Measurements from ENCODE around the gene MPZL2. TPM values are rescaled to one million over a fixed set of nuclear protein-coding genes. Genes with fewer than 3 reads are reported as not detected.

MPZL2 gene
- total and polyA plus RNA-seq, 10 of the 15 experiments (the other 5 are each of a cell fraction or from before 2014, with no cell fraction given): 0.81 to 4.8 (median 3.1) TPM

DNA sequence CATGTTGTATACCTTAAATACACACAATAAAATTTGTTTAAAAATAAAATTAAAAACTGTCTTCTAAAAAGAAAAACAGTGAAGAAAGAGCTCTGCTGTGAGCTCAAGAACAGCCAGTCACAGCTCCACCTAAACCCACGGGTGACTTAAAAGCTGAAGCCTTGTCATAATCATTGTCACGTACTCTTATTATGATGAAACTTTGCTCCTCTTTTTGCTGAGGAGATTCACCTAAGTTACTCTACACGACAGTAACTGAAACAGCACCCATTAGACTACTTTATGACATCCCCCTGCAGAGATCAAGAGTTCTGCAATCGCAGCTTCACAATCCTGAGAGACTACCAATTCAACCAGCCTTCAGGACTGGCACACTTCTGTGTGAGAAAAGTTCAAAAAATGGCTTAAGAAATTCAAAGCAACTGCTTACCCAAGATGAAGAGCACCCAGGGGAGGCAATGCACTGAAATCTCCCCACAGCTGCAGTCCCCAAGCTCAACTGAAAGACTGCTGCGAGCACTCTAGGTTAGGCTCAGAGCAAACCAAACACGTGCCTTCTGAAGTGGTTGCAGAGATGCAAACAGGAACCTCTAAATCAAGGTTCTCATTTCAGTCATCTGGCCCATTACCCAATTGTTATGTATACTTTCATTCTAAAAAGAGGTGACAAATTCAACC, 39.4 kb downstream of the MPZL2 start, which contains the start of gene JAML (continued):
- TF ChIP-seq, protein P1, sequence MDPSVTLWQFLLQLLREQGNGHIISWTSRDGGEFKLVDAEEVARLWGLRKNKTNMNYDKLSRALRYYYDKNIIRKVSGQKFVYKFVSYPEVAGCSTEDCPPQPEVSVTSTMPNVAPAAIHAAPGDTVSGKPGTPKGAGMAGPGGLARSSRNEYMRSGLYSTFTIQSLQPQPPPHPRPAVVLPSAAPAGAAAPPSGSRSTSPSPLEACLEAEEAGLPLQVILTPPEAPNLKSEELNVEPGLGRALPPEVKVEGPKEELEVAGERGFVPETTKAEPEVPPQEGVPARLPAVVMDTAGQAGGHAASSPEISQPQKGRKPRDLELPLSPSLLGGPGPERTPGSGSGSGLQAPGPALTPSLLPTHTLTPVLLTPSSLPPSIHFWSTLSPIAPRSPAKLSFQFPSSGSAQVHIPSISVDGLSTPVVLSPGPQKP (IDR thresholded peaks at IDR 0.05; ENCODE audit: low read depth, low read length): no peak
- TF ChIP-seq ZNF207 (IDR thresholded peaks at IDR 0.05; ENCODE audit: borderline replicate concordance): no peak
- TF ChIP-seq, protein P2, sequence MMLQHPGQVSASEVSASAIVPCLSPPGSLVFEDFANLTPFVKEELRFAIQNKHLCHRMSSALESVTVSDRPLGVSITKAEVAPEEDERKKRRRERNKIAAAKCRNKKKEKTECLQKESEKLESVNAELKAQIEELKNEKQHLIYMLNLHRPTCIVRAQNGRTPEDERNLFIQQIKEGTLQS (IDR thresholded peaks at IDR 0.05; ENCODE audit: borderline replicate concordance, extremely low read depth, low read depth, low read length): no peak
- TF ChIP-seq, protein P3, sequence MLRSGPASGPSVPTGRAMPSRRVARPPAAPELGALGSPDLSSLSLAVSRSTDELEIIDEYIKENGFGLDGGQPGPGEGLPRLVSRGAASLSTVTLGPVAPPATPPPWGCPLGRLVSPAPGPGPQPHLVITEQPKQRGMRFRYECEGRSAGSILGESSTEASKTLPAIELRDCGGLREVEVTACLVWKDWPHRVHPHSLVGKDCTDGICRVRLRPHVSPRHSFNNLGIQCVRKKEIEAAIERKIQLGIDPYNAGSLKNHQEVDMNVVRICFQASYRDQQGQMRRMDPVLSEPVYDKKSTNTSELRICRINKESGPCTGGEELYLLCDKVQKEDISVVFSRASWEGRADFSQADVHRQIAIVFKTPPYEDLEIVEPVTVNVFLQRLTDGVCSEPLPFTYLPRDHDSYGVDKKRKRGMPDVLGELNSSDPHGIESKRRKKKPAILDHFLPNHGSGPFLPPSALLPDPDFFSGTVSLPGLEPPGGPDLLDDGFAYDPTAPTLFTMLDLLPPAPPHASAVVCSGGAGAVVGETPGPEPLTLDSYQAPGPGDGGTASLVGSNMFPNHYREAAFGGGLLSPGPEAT (IDR thresholded peaks at IDR 0.05; ENCODE audit: low read depth): 0 out of 2 replicates have a peak, but pooled peaks have one; percentile 29
- TF ChIP-seq TAF1 (IDR thresholded peaks at IDR 0.05; ENCODE audit: borderline replicate concordance, low read depth, low read length): no peak
- TF ChIP-seq ZNF622 (IDR thresholded peaks at IDR 0.05): no peak
- peak; percentile 44; the same call in 1 of the 2 replicates for TF ChIP-seq PML (IDR thresholded peaks at IDR 0.05; ENCODE audit: low read length)
- TF ChIP-seq TBL1XR1 (IDR thresholded peaks at IDR 0.05; ENCODE audit: low read depth, low read length): no peak
- TF ChIP-seq MTA3 (IDR thresholded peaks at IDR 0.05; ENCODE audit: borderline replicate concordance, low read length): no peak
- TF ChIP-seq NFIC (IDR thresholded peaks at IDR 0.05; ENCODE audit: low read depth, low read length): no peak; the same call in 1 of the 2 replicates
- TF ChIP-seq, protein P4, sequence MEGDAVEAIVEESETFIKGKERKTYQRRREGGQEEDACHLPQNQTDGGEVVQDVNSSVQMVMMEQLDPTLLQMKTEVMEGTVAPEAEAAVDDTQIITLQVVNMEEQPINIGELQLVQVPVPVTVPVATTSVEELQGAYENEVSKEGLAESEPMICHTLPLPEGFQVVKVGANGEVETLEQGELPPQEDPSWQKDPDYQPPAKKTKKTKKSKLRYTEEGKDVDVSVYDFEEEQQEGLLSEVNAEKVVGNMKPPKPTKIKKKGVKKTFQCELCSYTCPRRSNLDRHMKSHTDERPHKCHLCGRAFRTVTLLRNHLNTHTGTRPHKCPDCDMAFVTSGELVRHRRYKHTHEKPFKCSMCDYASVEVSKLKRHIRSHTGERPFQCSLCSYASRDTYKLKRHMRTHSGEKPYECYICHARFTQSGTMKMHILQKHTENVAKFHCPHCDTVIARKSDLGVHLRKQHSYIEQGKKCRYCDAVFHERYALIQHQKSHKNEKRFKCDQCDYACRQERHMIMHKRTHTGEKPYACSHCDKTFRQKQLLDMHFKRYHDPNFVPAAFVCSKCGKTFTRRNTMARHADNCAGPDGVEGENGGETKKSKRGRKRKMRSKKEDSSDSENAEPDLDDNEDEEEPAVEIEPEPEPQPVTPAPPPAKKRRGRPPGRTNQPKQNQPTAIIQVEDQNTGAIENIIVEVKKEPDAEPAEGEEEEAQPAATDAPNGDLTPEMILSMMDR (IDR thresholded peaks at IDR 0.05 in 2 of 3, conservative IDR thresholded peaks at IDR 0.05 in 1 of 3; ENCODE audit: control insufficient read depth in 2 of 3, extremely low read depth in 1 of 3, insufficient read depth in 1 of 3, low read depth in 3 of 3, low read length in 3 of 3): no peak
- TF ChIP-seq, protein P5, sequence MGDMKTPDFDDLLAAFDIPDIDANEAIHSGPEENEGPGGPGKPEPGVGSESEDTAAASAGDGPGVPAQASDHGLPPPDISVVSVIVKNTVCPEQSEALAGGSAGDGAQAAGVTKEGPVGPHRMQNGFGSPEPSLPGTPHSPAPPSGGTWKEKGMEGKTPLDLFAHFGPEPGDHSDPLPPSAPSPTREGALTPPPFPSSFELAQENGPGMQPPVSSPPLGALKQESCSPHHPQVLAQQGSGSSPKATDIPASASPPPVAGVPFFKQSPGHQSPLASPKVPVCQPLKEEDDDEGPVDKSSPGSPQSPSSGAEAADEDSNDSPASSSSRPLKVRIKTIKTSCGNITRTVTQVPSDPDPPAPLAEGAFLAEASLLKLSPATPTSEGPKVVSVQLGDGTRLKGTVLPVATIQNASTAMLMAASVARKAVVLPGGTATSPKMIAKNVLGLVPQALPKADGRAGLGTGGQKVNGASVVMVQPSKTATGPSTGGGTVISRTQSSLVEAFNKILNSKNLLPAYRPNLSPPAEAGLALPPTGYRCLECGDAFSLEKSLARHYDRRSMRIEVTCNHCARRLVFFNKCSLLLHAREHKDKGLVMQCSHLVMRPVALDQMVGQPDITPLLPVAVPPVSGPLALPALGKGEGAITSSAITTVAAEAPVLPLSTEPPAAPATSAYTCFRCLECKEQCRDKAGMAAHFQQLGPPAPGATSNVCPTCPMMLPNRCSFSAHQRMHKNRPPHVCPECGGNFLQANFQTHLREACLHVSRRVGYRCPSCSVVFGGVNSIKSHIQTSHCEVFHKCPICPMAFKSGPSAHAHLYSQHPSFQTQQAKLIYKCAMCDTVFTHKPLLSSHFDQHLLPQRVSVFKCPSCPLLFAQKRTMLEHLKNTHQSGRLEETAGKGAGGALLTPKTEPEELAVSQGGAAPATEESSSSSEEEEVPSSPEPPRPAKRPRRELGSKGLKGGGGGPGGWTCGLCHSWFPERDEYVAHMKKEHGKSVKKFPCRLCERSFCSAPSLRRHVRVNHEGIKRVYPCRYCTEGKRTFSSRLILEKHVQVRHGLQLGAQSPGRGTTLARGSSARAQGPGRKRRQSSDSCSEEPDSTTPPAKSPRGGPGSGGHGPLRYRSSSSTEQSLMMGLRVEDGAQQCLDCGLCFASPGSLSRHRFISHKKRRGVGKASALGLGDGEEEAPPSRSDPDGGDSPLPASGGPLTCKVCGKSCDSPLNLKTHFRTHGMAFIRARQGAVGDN (IDR thresholded peaks at IDR 0.05): peak; percentile 85
- TF ChIP-seq EED (IDR thresholded peaks at IDR 0.05; ENCODE audit: low read depth): no peak
- TF ChIP-seq HDAC2 (IDR thresholded peaks at IDR 0.05): no peak
- no peak for TF ChIP-seq LARP7 (IDR thresholded peaks at IDR 0.05)
- TF ChIP-seq NR2C1 (IDR thresholded peaks at IDR 0.05): no peak
- TF ChIP-seq JUND (IDR thresholded peaks at IDR 0.05; ENCODE audit: low read depth, low read length): no peak
- TF ChIP-seq NR2C2 (IDR thresholded peaks at IDR 0.05; ENCODE audit: borderline replicate concordance, control insufficient read depth, insufficient read length, low read depth): no peak
- no peak for TF ChIP-seq ZNF274 (IDR thresholded peaks at IDR 0.05; ENCODE audit: insufficient read depth, insufficient read length)
- peak; percentile 67; the same call in 1 of the 2 replicates for TF ChIP-seq MTA2 (IDR thresholded peaks at IDR 0.05; ENCODE audit: low read depth)
- TF ChIP-seq IKZF1 (conservative IDR thresholded peaks at IDR 0.05): no peak
- TF ChIP-seq RAD51 (IDR thresholded peaks at IDR 0.05): peak; percentile 64; the same call in 1 of the 2 replicates

All from GM12878 (cell line).